HG03135 (cell line): ENCODE measurements around the gene PRPSAP1.
"Not testable (repeated sequence)": the region's sequence is repeated elsewhere in the genome, so short reads cannot be mapped to it uniquely, and the experiment has no call there.

Source experiments
- ATAC-seq: cut with Tn5 transposase; IDR thresholded peaks from one replicate; pipeline ENCODE4 v1.9.1; 2021; ENCODE audit warnings: mild to moderate bottlenecking, moderate library complexity; ENCODE audit not compliant: unreplicated experiment

The PRPSAP1 gene

GRCh38 chr17:76268015-76268749 lies 85.5 kb downstream of the PRPSAP1 start:
- ATAC-seq, result no peak

- not testable (repeated sequence) for ATAC-seq
Measured at GRCh38 chr17:76267581-76268001, 86.1 kb downstream of the PRPSAP1 start.

GRCh38 chr17:76267051-76267576 lies 86.6 kb downstream of the PRPSAP1 start:
- ATAC-seq, result no peak

GRCh38 chr17:76266244-76266938 lies 87.3 kb downstream of the PRPSAP1 start:
- ATAC-seq, result no peak

- no peak for ATAC-seq
Measured at GRCh38 chr17:76265624-76266243, 88.0 kb downstream of the PRPSAP1 start.

GRCh38 chr17:76264755-76265623 lies 88.7 kb downstream of the PRPSAP1 start, which contains the start of gene UBALD2:
Gene UBALD2, plus strand, starts transcription at chr17:76265348. Its CDS starts 158 bp downstream, at chr17:76265506.
- peak; percentile 69 for ATAC-seq

- no peak for ATAC-seq
Measured at GRCh38 chr17:76264425-76264754, 89.3 kb downstream of the PRPSAP1 start.

- no peak for ATAC-seq
Measured at GRCh38 chr17:76263896-76264295, 89.8 kb downstream of the PRPSAP1 start.

GRCh38 chr17:76262732-76263344 lies 90.9 kb downstream of the PRPSAP1 start:
- no peak for ATAC-seq

- ATAC-seq, result no peak
Measured at GRCh38 chr17:76261421-76262215, 92.1 kb downstream of the PRPSAP1 start.

GRCh38 chr17:76260669-76261068 lies 93.0 kb downstream of the PRPSAP1 start:
- ATAC-seq, result no peak

GRCh38 chr17:76260220-76260619 lies 93.5 kb downstream of the PRPSAP1 start:
- ATAC-seq, result no peak
